Colon (tissue), 2 donors: Measurements from ENCODE around the gene CRYGC.
"Not testable (repeated sequence)": the region's sequence is repeated elsewhere in the genome, so short reads cannot be mapped to it uniquely, and the experiment has no call there.

Source experiments
- FAIRE-seq: peaks from 2 replicates; lab custom pipeline; 2012; peaks lifted over from hg19 to GRCh38; lab: Jason Lieb, UNC
- donor health status: control.
- donor health status: control.

The CRYGC gene

DNA sequence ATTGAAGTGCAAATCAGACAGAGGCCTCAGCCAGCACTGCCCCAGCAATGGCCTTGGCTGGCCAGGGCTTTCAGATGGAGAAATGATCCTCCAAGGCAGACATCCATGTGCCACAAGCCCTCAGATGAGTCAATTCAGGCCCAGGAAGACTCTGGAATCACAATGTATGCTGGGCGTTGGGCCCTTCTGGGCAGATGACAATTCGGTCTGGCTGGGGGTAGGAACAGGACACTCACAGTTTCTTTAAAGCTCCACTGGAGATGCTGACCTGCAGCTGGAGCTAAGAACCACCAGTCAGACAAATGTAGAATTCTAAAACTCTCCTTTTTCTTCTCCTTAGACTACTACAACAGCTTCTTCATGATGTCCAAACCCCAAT lies 7.1 kb upstream of the CRYGC start:
- FAIRE-seq = no peak

DNA sequence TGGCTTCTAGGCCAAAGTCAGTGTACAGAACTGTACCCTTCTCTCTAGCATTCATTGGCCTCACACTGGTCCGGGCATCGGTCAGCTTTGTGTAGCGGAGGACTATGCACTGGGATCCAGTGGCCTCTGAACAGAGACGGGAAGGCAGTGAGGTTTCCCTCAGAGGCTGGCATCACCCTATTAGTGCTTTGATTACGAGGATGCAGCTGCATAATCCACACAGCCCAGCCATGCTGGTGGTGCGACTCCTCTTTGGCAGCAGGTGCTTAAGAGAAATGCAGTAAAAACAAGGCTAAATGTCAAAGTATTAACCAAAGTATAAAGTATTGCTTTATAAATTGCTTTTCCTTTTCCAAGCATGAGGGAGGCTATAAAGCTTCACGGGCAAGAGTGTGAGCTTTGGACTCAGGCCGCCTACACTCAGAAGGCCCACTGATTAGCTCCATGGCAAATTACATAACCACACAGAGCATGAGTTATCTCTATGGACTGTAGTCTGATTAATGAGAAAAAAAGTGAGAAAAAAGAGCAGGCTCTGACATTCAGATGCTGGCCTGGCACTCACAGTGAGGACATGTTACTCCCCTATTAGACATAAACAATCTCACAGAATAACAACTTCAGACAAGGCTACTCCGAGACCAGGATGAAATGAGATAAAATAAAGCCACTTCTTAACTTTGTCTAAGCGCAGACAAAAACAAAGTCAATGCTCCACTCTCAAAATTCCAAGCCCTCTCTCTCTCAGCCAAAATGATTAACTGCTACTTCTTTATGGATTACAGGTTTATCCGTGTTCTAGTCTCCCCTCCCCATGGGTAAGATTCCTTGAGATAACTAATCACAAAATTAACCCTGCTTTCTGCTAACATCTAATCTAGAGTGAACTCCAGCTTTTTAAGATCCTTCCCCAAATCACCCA lies 6.4 kb upstream of the CRYGC start:
- no peak for FAIRE-seq

- FAIRE-seq = no peak
Observed at GRCh38 chr2:208134928-208135586, 5.4 kb upstream of the CRYGC start.

DNA sequence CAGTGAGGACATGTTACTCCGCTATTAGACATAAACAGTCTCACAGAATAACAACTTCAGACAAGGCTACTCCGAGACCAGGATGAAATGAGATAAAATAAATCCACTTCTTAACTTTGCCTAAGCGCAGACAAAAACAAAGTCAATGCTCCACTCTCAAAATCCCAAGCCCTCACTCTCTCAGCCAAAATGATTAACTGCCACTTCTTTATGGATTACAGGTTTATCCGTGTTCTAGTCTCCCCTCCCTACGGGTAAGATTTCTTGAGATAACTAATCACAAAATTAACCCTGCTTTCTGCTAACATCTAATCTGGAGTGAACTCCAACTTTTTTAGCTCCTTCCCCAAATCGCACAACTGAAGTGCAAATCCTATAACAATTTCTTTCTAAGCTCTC lies 1.1 kb upstream of the CRYGC start:
- no peak for FAIRE-seq

DNA sequence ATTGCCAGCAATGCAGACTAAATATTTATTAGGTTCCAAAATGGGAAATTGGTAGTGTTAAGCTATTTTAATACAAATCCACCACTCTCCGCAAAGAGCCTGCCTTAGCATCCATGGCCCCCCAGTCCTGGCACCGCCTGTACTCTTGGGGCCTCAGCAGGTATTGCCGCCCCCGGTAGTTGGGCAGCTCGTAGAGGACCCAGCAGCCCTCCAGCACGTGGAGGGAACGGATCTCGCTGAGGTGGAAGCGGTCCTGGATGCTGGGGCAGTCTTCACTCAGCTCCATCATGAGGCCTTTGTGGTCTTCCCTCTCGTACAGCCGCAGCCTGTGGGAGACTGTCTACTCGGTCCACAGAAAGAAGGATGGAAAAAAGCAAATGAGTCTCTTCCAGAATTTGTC lies 1.5 kb downstream of the CRYGC start:
- FAIRE-seq = no peak

DNA sequence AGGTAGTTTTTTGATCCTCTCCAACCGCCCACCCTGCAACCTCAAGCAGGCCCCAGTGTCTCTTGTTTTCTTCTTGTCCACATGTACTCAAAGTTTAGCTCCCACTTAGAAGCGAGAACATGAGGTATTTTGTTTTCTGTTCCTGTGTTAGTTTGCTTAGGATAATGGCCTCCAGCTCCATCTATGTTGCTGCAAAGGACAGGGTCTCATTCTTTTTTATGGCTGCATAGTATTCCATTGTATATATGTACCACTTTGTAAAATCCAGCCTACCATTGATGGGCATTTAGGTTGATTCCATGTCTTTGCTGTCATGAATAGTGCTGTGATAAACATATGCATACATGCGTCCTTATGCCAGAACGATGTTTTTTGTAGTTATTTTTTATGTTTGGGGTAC lies 2.5 kb downstream of the CRYGC start:
- no peak for FAIRE-seq

- no peak for FAIRE-seq
Observed at GRCh38 chr2:208125251-208125650, 4.4 kb downstream of the CRYGC start.

- FAIRE-seq = not testable (repeated sequence)
Observed at GRCh38 chr2:208124013-208124715, 5.5 kb downstream of the CRYGC start, which contains the start of gene CRYGD. TSS of gene CRYGD (minus strand) at chr2:208124524. CDS start at chr2:208124473, 51 bp downstream.

DNA sequence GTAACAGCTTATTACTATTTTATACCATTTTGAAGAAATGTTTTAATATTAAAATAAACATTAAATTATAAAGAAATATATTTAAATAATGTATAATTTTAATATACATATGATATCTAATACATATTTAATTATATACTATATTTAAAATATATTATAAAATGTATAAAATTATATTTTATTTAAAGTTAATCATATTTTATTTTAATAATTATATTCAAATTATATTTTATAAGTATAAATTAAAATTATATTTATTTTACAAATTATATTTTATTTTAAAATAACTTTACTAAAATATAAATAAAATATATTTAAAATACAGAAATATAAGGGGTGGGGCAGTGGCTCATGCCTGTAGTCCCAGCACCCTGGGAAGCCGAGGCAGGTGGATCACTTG lies 7.4 kb downstream of the CRYGC start:
- FAIRE-seq = peak; percentile 97

DNA sequence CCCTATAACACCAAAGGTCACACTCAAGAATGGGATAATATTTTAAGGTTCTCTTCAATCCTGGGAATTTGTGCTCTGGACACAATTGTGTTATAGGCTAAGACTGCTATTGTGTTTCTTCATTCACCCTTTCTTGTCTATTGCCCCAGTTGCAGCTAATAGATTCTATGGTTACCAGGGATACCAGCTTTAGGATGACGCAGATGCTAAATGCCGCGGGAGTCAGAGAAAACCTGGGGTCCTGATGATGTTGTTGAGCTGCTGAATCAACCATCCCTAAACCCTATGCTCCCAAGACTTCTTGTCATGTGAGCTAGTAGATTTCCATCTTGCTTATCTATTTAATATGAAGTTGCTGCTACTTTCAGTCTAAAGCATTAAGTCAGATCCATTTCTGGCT lies 10.7 kb downstream of the CRYGC start:
- FAIRE-seq = no peak

DNA sequence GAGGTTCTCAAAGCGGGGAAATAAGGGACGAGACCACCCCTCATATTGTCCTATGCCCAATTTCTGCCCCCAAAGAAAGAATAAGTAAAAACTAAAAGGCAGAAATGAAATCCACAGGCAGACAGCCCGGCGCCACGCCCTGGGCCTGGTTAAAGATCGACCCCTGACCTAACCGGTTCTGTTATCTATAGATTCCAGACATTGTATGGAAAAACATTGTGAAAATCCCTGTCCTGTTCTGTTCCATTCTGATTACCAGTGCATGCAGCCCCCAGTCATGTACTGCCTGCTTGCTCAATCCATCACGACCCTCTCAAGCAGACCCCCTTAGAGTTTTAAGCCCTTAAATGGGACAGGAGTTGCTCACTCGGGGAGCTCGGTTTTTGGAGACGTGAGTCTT lies 12.2 kb downstream of the CRYGC start:
- not testable (repeated sequence) for FAIRE-seq

GRCh38 chr2:208112969-208113368 lies 16.7 kb downstream of the CRYGC start:
- no peak for FAIRE-seq

GRCh38 chr2:208112273-208112745 lies 17.3 kb downstream of the CRYGC start:
- not testable (repeated sequence) for FAIRE-seq

DNA sequence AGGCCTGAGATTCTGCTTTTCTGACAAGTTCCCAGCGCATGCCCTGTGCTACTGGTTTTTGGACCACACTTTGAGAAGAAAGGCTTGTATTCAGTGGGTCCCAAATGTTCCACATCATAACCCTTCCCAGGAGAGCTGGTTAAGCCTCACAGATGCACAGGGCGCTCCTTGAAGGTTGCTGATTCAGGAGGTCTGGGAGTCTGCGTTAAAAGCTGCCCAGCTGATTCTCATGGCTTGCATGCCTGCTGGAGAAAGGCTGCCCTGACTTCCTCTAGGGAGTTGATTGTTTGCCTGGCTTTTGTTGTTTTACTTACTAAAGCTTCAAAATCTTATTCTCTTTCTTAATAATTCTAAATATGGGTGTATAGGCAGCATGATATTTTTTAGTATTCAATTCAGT lies 26.0 kb downstream of the CRYGC start:
- no peak for FAIRE-seq

DNA sequence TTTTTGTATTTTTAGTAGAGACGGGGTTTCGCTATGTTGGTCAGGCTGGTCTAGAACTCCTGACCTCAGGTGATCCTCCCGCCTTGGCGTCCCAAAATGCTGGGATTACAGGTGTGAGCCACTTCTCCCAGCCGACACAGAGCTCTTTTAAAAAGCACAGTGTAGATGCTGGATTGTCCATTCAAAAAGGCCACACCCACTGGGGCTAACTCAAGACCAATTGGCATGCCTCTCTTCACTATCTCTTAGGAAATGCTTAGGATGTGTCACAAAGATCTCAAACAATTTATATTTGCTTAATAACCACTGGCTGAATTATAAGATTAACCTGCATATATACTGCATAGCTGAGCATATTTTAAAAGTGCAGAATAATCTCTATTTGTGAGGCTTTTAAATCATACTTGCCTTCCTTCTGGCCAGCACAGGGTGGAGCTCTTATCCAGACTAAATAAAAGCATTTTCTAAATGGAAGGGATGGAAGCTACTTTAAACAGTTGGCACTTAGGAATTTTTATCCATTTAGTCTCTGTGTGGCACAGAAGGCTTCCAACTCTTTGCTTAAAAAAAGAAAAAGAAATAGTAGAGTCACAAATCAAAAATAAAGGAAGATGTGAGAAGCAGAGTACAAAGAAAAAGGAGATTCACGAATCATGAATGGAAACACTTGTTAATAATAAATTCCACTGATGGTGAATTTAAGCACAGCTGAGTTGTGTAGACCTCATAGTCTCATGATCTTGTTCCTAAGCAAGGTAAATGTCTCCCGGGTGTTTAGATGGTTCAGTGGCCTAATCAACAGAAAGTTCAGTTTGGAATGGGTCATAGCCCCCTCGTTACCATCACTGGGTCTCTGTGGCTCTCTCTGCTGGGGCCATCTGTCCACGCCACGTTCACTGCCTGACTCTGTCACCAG lies 27.7 kb downstream of the CRYGC start:
- FAIRE-seq = no peak

DNA sequence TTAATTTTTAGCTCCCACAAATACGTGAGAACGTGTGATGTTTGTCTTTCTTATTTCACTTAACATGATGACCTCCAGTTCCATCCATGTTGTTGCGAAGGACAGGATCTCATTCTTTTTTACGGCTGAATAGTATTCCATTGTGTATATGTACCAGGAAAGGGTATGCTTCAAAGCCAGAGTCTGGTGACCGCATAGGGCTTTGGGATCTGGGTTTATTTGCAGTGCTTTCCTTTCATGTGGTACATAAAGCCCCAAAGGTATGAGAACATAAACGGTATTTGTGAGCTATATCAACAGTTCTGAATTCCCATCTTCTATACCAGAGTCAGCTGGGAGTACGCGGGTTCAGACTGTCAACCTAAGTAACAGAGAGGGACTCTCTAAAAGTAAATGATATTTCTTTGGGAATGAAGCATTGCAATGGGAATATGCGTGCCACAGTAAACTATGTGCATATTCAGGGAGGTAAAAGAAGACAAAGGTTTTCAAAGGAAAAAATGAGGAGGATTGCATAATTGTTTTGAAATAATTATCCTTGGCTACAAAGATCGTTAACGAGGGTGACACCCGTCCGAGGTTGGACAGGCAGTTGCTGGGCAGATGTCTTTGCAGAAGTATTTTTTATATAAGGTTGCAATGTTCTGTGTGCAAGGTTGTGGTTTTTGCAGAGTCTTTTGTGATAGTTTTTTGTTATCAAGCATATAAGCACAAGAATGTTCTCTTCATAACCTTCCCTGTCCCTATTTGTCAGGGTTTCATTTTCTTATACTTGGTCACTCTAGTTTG lies 29.8 kb downstream of the CRYGC start:
- FAIRE-seq = no peak

DNA sequence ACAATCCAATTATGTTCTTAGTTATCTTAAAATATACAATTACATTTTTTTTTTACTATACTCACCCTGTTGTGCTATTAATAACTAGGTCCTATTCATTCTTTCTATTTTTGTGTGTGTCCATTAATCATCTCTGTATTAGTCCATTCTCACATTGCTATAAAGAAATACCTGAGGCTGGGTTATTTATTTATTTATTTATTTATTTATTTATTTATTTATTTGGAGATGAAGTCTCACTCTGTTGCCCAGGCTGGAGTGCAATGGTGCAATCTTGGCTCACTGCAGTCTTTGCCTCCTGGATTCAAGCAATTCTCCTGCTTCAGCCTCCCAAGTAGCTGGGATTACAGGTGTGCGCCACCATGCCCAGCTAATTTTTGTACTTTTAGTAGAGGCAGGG lies 30.9 kb downstream of the CRYGC start:
- FAIRE-seq = not testable (repeated sequence)

GRCh38 chr2:208098267-208098666 lies 31.4 kb downstream of the CRYGC start:
- FAIRE-seq = no peak

DNA sequence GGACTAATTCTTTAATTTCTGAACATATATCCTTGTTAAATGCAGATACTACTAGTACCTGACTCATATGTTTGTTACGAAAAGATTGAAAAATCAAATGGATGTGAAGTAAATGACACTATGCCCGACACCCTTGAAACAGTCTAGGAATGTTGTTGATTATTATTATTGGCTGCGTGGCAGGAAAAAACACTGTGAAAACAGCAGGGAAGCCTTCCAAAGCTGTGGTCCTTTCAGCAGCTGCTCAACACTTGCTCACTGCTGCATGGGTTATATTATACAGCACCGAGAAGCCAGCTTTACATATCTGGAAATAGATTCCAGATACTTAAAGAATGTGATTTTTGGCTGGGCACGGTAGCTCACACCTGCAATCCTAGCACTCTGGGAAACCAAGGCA lies 31.8 kb downstream of the CRYGC start:
- no peak for FAIRE-seq

DNA sequence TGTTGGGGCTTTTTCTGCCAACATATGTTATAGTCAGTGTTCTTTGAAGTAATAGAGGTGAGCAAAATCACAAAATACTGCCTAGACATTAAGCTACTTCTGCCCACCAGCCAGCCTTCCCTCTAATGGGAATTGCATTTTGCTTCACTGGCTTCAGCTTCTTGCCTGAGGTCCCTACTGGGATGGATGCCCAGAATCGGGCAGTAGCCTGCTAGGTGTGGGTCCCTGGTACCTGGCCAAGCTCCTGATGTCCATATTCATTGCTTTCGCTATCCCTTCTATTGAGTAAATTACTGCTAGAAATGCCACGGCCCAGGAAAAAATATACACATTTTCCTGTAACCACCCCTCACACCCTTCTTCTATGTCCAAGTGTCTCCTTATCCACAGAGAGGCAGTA lies 32.3 kb downstream of the CRYGC start:
- no peak for FAIRE-seq

DNA sequence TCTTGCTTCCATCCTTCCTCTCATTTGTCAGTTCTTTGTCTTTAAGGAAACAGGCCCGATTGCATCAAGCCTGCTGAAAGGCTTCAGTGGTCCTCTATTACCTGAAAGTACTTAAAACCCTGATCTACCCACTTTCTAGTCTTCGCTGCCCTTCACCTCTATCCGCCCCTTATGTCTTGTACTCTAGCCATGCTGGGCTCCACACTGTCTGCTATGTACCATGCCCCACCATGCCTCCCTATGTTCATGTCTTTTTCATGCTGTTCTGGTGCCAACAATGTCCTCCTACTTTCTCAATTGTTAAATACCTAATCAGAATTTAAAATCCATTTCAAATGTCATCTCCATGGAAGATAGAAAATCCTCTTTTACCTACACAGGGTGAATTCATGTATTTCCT lies 33.5 kb downstream of the CRYGC start:
- no peak for FAIRE-seq
